HCT116 (cell line): ENCODE data around the gene LTB4R2. TPM values are rescaled to one million over a fixed set of nuclear protein-coding genes. Genes with fewer than 3 reads are reported as not detected.

Experiments used
- ATAC-seq: fragments of 200-7000 bp; cut with Tn5 transposase; 2 replicates; pipeline ENCODE4 v1.9.1; 2020; ENCODE audit warnings: mild to moderate bottlenecking, moderate library complexity
- BruUV-seq: library from RNA; stranded (reverse); fragments of 400-500 nt; replicated peaks from 2 replicates; lab custom pipeline; 2021; lab: Mats Ljungman, UMichigan
- CTCF ChIA-PET: fragments of 300-600 bp; sonication (Branson Sonifier 250); formaldehyde crosslinking; loops from one replicate; lab custom pipeline; 2021; ENCODE audit warnings: antibody characterized with exemption; lab: Charles Lee
- POLR2A ChIA-PET: fragments of 300-600, 350-600 bp; sonication (Branson Sonifier 250); formaldehyde crosslinking; loops from one replicate; lab custom pipeline; 2021; ENCODE audit warnings: antibody characterized with exemption; lab: Charles Lee
- RAD21 ChIA-PET, 2 experiments: fragments of 300-600 bp; sonication (Branson Sonifier 250); formaldehyde crosslinking; loops; one replicate each; lab custom pipeline; 2023; ENCODE audit warnings: low total read pairs in 2 of 2; ENCODE audit not compliant: uncharacterized antibody in 2 of 2, unreplicated experiment in 2 of 2, low non-redundant PET in 1 of 2; lab: Charles Lee
- DNase-seq: peaks from one replicate; pipeline ENCODE4 v3.0.0-alpha.2; 2010; ENCODE audit warnings: low read depth, low spot score
- H2AFZ ChIP-seq: fragments of 200-600 bp; shearing (Covaris generic), sonication (generic); 2 replicates; pipeline ENCODE4 v1.6.1; 2017; ENCODE audit warnings: low read depth, mixed run types, mixed read lengths, antibody characterized with exemption, low read length; ENCODE audit not compliant: poor library complexity, severe bottlenecking
- H3K27ac ChIP-seq: 2 replicates; pipeline ENCODE4 v1.5.1; 2012; ENCODE audit warnings: low read depth, low read length
- H3K27me3 ChIP-seq: fragments of 200-600 bp; sonication (generic); 2 replicates; pipeline ENCODE4 v1.6.1; 2016; ENCODE audit warnings: mixed run types, low read length, mixed read lengths; ENCODE audit not compliant: insufficient read depth
- H3K36me3 ChIP-seq, 2 experiments: fragments of 200-500 bp in 1 of 2; fragments of 200-600 bp in 1 of 2; sonication (Bioruptor generic) in 1 of 2; sonication (generic) in 1 of 2; 2 replicates each; pipeline versions ENCODE4 v1.5.1 to v1.6.1; 2014 to 2016; ENCODE audit warnings: low read length in 2 of 2, inconsistent platforms in 1 of 2, mixed read lengths in 1 of 2, mixed run types in 1 of 2; ENCODE audit not compliant: insufficient read depth in 2 of 2, control insufficient read depth in 1 of 2
- H3K4me1 ChIP-seq, 2 experiments: fragments of 200-600 bp in 1 of 2; sonication (generic) in 1 of 2; 2 replicates each; pipeline versions ENCODE4 v1.5.1 to v1.6.1; 2012 to 2017; ENCODE audit warnings: low read length in 2 of 2, inconsistent platforms in 1 of 2, mild to moderate bottlenecking in 1 of 2, mixed read lengths in 1 of 2, mixed run types in 1 of 2, moderate library complexity in 1 of 2; ENCODE audit not compliant: insufficient read depth in 2 of 2, control insufficient read depth in 1 of 2
- H3K4me2 ChIP-seq: fragments of 200-600 bp; sonication (generic); 2 replicates; pipeline ENCODE4 v1.6.1; 2017; ENCODE audit warnings: mixed run types, low read length, mixed read lengths
- H3K4me3 ChIP-seq, 2 experiments: fragments of 200-600 bp in 1 of 2; sonication (generic) in 1 of 2; replicated peaks in 1 of 2; 2 replicates each; pipeline ENCODE4 v1.5.1; 2011 to 2016; ENCODE audit warnings: low read length in 2 of 2, control low read depth in 1 of 2, low read depth in 1 of 2, mild to moderate bottlenecking in 1 of 2, mixed read lengths in 1 of 2, mixed run types in 1 of 2
- H3K79me2 ChIP-seq: fragments of 200-600 bp; sonication (generic); 2 replicates; pipeline ENCODE4 v1.6.1; 2017; ENCODE audit warnings: mild to moderate bottlenecking, mixed run types, low read length, moderate library complexity, mixed read lengths; ENCODE audit not compliant: insufficient read depth
- H3K9ac ChIP-seq: fragments of 200-600 bp; sonication (generic); 2 replicates; pipeline ENCODE4 v1.6.1; 2016; ENCODE audit warnings: low read length, mixed read lengths
- H3K9me2 ChIP-seq: fragments of 200-600 bp; sonication (generic), shearing (Covaris generic); 2 replicates; pipeline ENCODE4 v1.6.1; 2017; ENCODE audit warnings: mixed run types, mild to moderate bottlenecking, moderate library complexity; ENCODE audit not compliant: insufficient read depth
- H3K9me3 ChIP-seq, 2 experiments: fragments of 200-500 bp in 1 of 2; fragments of 200-600 bp in 1 of 2; sonication (Bioruptor generic) in 1 of 2; sonication (generic) in 1 of 2; 2 replicates each; pipeline ENCODE4 v1.6.1; 2014 to 2017; ENCODE audit warnings: low read length in 2 of 2, mixed read lengths in 2 of 2, inconsistent platforms in 1 of 2, low read depth in 1 of 2, mild to moderate bottlenecking in 1 of 2, mixed run types in 1 of 2, moderate library complexity in 1 of 2; ENCODE audit not compliant: control insufficient read depth in 1 of 2, insufficient read depth in 1 of 2
- H4K20me1 ChIP-seq: fragments of 200-600 bp; sonication (generic), shearing (Covaris generic); 2 replicates; pipeline ENCODE4 v1.6.1; 2017; ENCODE audit warnings: mixed run types, mild to moderate bottlenecking, moderate library complexity; ENCODE audit not compliant: insufficient read depth
- ATF3 ChIP-seq: IDR thresholded peaks from 2 replicates; pipeline ENCODE4 v1.6.1; 2012
- CBX3 ChIP-seq: IDR thresholded peaks from 2 replicates; pipeline ENCODE4 v1.6.1; 2012; ENCODE audit warnings: low read depth
- EGR1 ChIP-seq: IDR thresholded peaks from 2 replicates; pipeline ENCODE4 v1.6.1; 2012; ENCODE audit warnings: low read depth
- FOSL1 ChIP-seq: IDR thresholded peaks from 2 replicates; pipeline ENCODE4 v1.6.1; 2012; ENCODE audit warnings: low read depth
- JUND ChIP-seq: IDR thresholded peaks from 2 replicates; pipeline ENCODE4 v1.6.1; 2012
- POLR2AphosphoS5 ChIP-seq: IDR thresholded peaks from 2 replicates; pipeline ENCODE4 v1.6.1; 2011; ENCODE audit warnings: mild to moderate bottlenecking, low read depth, low read length, moderate library complexity
- SRF ChIP-seq: IDR thresholded peaks from 2 replicates; pipeline ENCODE4 v1.6.1; 2012; ENCODE audit warnings: low read depth
- YY1 ChIP-seq: IDR thresholded peaks from 2 replicates; pipeline ENCODE4 v1.6.1; 2011; ENCODE audit warnings: low read length, low read depth, moderate library complexity, mild to moderate bottlenecking; ENCODE audit not compliant: insufficient replicate concordance; ENCODE audit errors: extremely low read depth
- intact Hi-C: fragments of 100-400 bp; cut with micrococcal nuclease; formaldehyde crosslinking; loops from 2 replicates; pipeline ENCODE4 v1.10.0; 2022
- total RNA-seq: library from RNA; stranded (reverse); gene quantifications from one replicate; pipeline ENCODE4 v1.2.1, GENCODE V29; 2021; ENCODE audit not compliant: unreplicated experiment
- TF ChIP-seq, protein P1 (sequence below), 3 experiments: fragments of 200-600 bp in 1 of 3; sonication (generic) in 1 of 3; IDR thresholded peaks in 2 of 3; conservative IDR thresholded peaks in 1 of 3; 2 replicates each; pipeline ENCODE4 v1.5.1; 2012 to 2017; ENCODE audit warnings: low read depth in 2 of 3, low read length in 2 of 3, antibody characterized with exemption in 1 of 3, borderline replicate concordance in 1 of 3, control low read depth in 1 of 3, mild to moderate bottlenecking in 1 of 3, mixed read lengths in 1 of 3, mixed run types in 1 of 3, moderate library complexity in 1 of 3; ENCODE audit not compliant: insufficient read depth in 1 of 3

Gene LTB4R2
- total RNA-seq, 1 experiment from 2014 or later: 15.4 TPM

DNA sequence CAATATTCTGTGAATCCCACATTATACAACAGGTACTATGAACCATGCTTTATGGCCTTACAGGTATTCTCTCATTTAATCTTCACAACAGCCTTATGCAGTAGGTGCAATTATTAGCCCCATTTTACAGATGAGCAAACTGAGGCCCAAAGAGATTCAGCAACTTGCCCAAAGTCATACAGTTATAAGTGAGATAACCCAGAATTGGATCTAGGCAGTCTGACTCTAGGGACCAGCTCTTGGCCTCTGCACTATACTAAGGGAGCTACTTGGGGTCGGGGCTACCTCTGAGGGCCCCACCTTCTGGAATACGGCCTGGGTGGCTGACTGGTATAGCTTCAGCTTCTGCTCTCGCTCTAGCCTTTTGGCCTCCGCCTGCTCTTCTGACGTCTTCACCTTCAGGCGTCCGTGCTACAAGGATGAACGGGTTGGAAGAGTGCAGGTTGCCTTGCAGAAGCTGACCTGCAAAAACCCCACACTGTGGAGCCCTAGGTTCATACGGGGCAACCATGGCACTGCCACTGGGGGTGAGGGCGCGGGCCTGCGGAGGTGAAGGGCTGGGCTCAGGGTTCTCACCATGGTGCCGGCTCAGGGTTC, 39.3 kb upstream of the LTB4R2 start:
- Histone ChIP-seq H3K27me3 (no peaks in the 10 kb centered on the region), H3K4me1 (peaks cover 9 to 22% of the 10 kb centered on the region in 2 experiments; a peak in 3 of 4 replicates), H3K9me2 (no peaks in the 10 kb centered on the region), H4K20me1 (no peaks in the 10 kb centered on the region), H3K9ac (peak overlapping the region; percentile 94), H3K79me2 (peaks cover 4% of the 10 kb centered on the region; the same call in 1 of the 2 replicates), H3K4me2 (peak overlapping the region; percentile 98), H2AFZ (no peak overlapping the region), H3K9me3 (no peaks in the 10 kb centered on the region), H3K36me3 (no peaks in the 10 kb centered on the region; a peak in 1 of 4 replicates), H3K4me3 (peak overlapping the region; percentile 79 to 92), H3K27ac (peak overlapping the region; percentile 86)
- DNase-seq: peak; percentile 8
- intact Hi-C loops: loop anchor here (1.0 kb wide), 1 partner anchor 28 kb away; the partner anchor contains the start of gene TINF2
- BruUV-seq: no TSS peak
- CTCF ChIA-PET: interaction anchor here (0.7 to 2.0 kb wide), 9 partner anchors 9 to 161 kb away, joined by 3 to 17 read pairs (median 5); partner anchors contain the start of genes CIDEB, MDP1 and TINF2
- TF ChIP-seq FOSL1 (no peak), CBX3 (no peak), POLR2AphosphoS5 (no peak), SRF (no peak), EGR1 (no peak), ATF3 (no peak), YY1 (no peak), JUND (no peak)
- TF ChIP-seq, protein P1, sequence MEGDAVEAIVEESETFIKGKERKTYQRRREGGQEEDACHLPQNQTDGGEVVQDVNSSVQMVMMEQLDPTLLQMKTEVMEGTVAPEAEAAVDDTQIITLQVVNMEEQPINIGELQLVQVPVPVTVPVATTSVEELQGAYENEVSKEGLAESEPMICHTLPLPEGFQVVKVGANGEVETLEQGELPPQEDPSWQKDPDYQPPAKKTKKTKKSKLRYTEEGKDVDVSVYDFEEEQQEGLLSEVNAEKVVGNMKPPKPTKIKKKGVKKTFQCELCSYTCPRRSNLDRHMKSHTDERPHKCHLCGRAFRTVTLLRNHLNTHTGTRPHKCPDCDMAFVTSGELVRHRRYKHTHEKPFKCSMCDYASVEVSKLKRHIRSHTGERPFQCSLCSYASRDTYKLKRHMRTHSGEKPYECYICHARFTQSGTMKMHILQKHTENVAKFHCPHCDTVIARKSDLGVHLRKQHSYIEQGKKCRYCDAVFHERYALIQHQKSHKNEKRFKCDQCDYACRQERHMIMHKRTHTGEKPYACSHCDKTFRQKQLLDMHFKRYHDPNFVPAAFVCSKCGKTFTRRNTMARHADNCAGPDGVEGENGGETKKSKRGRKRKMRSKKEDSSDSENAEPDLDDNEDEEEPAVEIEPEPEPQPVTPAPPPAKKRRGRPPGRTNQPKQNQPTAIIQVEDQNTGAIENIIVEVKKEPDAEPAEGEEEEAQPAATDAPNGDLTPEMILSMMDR (IDR thresholded peaks at IDR 0.05 in 2 of 3, conservative IDR thresholded peaks at IDR 0.05 in 1 of 3; ENCODE audit: borderline replicate concordance in 1 of 3, insufficient read depth in 1 of 3, low read depth in 2 of 3, low read length in 2 of 3): no peak
- POLR2A ChIA-PET: interaction anchor here (0.8 to 2.7 kb wide), 11 partner anchors 8 to 166 kb away, joined by 3 to 20 read pairs (median 5); partner anchors contain the start of genes DHRS1, NOP9, PSME2 and TGM1
- RAD21 ChIA-PET: interaction anchor here in 1 of 2 experiments (0.7 kb wide), 1 partner anchor 27 kb away, joined by 3 read pairs; no protein-coding TSS in a partner anchor
- ATAC-seq: no peak
